Central memory CD8-positive, alpha-beta T cell (primary cell): ENCODE data around the gene RUNX1.
A peak's percentile ranks its signal among the peaks of the same experiment; 100 is the strongest.

ENCODE experiments used
- ATAC-seq: fragments of 150-1000 bp; cut with Tn5 transposase; replicated peaks from 2 replicates; pipeline ENCODE4 v1.10.0; 2022; ENCODE audit warnings: mild to moderate bottlenecking, moderate FRiP score, moderate number of reproducible peaks; ENCODE audit not compliant: poor library complexity, severe bottlenecking; ENCODE audit errors: extremely low read depth
- DNase-seq, 2 donors: peaks; one replicate each; pipeline ENCODE4 v3.0.0; 2021; ENCODE audit warnings: low spot score in 2 of 2
- H3K27ac Mint-ChIP-seq: one replicate; pipeline ENCODE4 v1.8.0; 2022; ENCODE audit warnings: low read depth, mild to moderate bottlenecking, moderate library complexity, mixed read lengths
- H3K27me3 Mint-ChIP-seq: one replicate; pipeline ENCODE4 v1.8.0; 2022; ENCODE audit warnings: mixed read lengths
- H3K36me3 Mint-ChIP-seq: one replicate; pipeline ENCODE4 v1.8.0; 2022; ENCODE audit warnings: mild to moderate bottlenecking, moderate library complexity, mixed read lengths; ENCODE audit not compliant: insufficient read depth
- H3K4me1 Mint-ChIP-seq: one replicate; pipeline ENCODE4 v1.8.0; 2022; ENCODE audit warnings: mixed read lengths
- H3K4me3 Mint-ChIP-seq: one replicate; pipeline ENCODE4 v1.8.0; 2022; ENCODE audit warnings: mild to moderate bottlenecking, moderate library complexity, mixed read lengths
- H3K9me3 Mint-ChIP-seq: one replicate; pipeline ENCODE4 v1.8.0; 2022; ENCODE audit warnings: mixed read lengths

RUNX1 gene

DNA sequence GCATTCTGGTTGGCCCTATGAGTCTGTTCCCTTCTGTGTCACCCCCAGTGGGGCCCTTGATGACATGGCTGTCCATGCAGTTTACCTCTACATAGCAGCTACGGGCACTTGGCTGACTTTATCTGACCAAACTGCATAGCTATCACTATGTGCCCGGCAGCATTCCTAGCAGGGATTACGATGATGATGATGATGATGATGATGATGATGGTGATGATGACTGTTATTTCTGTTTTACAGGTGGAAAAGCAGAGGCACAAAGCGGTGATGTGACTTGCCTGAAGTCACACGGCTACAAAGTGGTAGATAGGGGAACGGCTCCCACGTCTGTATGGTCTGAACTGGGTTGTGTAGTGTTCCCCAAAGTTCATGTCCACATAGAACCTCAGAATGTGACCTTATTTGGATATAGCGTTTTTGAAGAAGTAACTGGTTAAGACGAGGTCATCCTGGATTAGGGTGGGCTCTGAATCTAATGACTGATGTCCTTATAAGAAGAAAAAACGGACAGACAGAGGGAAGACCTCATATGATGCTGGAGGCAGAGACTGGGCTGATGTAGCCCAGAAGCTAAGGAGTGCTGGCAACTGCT lies 57.6 kb downstream of the RUNX1 start:
- Mint-ChIP-seq H3K27ac (peak overlapping the region; percentile 97), H3K4me3 (peak overlapping the region; percentile 29), H3K36me3 (peaks cover 5% of the 10 kb centered on the region), H3K27me3 (no peaks in the 10 kb centered on the region), H3K4me1 (peaks cover 11% of the 10 kb centered on the region), H3K9me3 (no peaks in the 10 kb centered on the region)
- no peak for DNase-seq
- no peak for ATAC-seq

DNA sequence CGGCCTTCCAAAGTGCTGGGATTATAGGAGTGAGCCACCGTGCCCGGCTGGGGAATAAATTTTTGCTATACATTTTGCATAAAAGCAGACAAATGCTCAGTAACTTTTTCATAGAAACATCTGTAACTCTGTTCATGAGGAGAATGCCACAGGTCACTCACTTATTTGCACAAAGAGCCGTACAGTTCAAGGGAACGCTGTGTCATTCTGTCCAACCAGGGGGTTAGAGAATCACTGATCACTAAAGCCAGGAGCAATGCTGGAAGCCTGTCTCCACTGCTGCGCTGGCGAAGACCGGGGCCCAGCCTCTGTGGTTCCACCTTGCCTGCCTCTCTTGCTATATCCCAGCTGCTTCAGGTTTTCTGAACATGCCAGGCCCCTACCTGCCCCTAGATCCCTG lies 58.3 kb downstream of the RUNX1 start:
- no peak for ATAC-seq
- Mint-ChIP-seq H3K27me3 (no peaks in the 10 kb centered on the region), H3K27ac (peak overlapping the region; percentile 97), H3K9me3 (no peaks in the 10 kb centered on the region), H3K4me1 (peaks cover 5% of the 10 kb centered on the region), H3K36me3 (peaks cover 2% of the 10 kb centered on the region), H3K4me3 (peak overlapping the region; percentile 29)
- no peak for DNase-seq

DNA sequence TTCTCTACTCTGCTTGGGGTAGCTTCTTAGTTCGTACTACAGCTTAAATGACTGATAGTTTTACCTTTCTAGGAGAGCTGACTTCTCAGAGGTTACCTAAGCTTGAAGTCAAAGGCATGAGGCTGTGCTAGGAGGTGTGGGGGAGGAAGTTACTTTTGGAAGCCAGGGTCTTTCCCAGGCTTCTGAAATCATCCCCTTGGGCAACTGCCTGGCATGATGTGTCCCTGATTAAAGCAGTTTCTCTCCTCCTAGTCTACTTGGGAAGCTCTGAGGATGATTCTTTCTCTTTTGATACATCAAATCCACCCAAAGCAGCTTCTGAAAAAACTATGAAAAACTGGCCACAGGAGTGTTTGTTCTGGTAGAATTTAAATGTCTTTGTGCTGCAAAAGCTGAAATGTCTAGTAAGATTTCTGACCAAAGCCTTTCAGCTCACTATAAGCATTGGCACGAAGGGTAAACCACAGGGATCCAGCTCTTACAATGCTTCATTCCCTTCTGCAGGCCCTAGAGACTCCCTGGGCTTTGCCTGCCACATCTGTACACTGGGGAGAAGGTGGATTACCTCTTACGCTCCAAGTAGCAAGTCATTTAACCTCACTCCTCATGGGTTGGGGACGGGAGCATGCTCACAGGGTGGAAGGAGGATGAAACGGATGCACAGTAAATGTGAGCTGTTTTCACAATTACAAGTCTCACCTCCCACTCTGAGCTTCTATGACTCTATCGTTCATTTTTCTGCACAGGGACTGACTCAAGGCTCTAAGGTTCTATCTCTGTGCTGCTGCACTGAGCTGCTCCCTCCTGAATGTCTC lies 59.6 kb downstream of the RUNX1 start:
- ATAC-seq (peak; percentile 38), DNase-seq (no peak)
- Mint-ChIP-seq H3K27me3 (no peaks in the 10 kb centered on the region), H3K4me3 (peak overlapping the region; percentile 49), H3K27ac (peak overlapping the region; percentile 97), H3K36me3 (peaks cover 4% of the 10 kb centered on the region), H3K4me1 (peaks cover 8% of the 10 kb centered on the region), H3K9me3 (no peaks in the 10 kb centered on the region)

DNA sequence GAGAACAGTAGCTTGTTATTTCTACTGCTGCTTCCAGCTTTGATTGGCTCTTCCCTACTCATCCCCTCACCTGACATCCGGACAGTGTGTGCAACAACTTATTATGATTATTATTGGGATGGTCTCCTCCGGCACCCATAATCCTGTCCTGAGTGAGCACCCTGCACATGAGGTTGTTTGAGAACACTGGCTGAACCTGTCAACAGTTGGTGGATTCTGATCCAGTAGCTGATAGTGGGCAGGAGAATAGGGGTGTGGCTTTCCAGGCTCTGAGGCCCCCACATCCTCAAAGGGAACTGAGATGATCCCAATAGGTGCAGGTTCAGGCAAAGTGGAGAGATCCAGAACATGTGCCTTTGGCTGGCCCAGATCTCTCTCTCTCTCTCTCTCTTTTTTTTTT lies 60.5 kb downstream of the RUNX1 start:
- peak overlapping the region; percentile 97 for H3K27ac Mint-ChIP-seq
- no peaks in the 10 kb centered on the region for H3K9me3 Mint-ChIP-seq
- no peak for ATAC-seq
- H3K36me3 Mint-ChIP-seq = peaks cover 6% of the 10 kb centered on the region
- no peak for DNase-seq
- peak overlapping the region; percentile 79 for H3K4me3 Mint-ChIP-seq
- H3K27me3 Mint-ChIP-seq = no peaks in the 10 kb centered on the region
- peaks cover 18% of the 10 kb centered on the region for H3K4me1 Mint-ChIP-seq

DNA sequence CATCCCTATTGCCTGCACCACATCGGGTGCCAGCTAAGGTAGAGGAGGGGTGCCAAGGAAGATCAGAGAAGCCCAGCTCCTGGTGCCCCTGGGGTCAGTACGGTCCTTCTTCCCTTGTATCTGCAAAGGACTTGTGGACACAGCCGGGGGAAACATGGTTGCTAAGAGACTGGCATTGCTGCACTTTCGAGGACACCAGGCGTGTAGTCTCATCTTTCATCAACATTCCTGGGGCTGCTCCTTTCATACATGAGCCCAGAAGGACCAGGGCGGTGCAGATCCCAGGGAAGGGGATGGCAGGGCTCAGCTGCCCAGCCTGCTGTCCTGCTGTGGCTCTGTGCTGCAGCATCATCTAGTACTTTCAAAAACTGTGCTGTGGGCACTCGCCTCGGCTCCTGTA lies 61.0 kb downstream of the RUNX1 start:
- DNase-seq = no peak
- Mint-ChIP-seq H3K4me1 (peaks cover 22% of the 10 kb centered on the region), H3K9me3 (no peaks in the 10 kb centered on the region), H3K4me3 (peak overlapping the region; percentile 79), H3K27ac (peak overlapping the region; percentile 97), H3K27me3 (no peaks in the 10 kb centered on the region), H3K36me3 (peaks cover 6% of the 10 kb centered on the region)
- ATAC-seq = no peak

DNA sequence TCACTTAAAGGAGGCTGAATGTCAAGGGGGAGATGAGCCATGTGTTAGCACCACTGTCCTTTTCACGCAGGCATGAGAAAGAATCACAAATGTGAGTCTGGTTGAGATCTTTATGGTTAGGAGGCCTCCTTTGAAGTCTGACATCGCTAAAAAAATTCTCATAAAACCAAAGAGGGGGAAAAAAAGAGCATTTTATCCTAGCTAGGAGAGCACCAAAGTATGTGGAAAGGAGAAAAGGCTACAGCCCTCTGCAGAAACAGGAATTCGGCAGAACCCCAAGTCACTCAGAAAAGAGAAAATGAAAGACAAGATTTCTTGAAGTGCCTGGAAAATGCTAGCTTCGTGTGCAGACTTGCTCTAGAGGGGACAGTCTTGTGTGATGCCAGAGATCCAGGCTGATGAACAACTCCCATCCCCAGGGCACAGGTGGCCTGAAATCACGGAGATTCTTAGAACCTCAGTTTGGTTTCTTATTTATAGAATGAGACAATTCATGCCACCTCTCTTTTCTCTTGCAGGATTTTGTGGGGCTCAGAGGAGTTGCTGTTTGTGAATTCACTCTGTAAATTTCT lies 61.5 kb downstream of the RUNX1 start:
- DNase-seq (no peak), ATAC-seq (peak; percentile 10)
- Mint-ChIP-seq H3K36me3 (peaks cover 10% of the 10 kb centered on the region), H3K27ac (peak overlapping the region; percentile 97), H3K4me1 (peaks cover 28% of the 10 kb centered on the region), H3K9me3 (no peaks in the 10 kb centered on the region), H3K4me3 (peak overlapping the region; percentile 79), H3K27me3 (no peaks in the 10 kb centered on the region)

DNA sequence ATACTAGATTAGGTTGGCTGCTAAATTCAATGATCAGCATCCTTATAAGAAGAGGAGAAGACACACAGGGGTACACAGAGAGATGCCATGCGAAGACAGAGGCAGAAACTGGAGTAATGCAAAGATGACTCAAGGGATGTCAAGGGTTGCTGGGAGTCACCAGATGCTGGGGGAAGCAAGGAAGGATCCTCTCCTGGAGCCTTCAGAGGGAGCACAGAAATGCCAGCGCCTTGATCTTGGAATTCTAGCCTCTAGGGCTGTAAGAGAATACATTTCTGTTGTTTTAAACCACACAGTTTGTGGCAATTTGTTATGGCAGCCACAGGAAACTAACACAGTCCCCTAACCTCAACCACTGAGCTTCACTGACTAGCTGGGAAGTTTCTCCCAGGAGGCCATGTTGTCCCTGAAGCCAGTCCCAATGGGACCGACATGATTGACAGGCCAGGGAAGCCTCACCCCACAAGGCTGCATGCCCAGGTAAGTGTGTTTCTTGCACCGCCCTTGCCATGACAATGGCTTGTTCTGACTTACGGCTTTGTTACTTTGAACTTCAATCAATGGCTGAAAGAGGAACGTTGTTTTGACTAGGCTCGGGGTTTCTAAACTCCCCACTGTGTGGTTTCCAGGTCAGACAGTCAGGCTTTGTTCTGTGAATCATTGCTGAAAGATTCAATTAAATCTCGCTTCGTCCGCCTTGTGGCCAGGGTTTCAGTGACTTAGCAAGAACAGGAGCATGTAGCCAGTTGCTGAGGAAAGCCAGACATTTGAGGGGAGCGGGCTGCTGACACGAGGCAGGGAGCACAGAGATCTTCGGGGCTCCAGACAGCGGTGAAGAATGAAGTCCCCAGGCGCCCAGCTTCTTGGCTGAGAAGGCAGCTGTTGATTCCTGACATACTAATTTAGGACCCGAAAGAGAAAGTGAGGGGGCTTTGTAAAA lies 62.3 kb downstream of the RUNX1 start:
- Mint-ChIP-seq H3K36me3 (peaks cover 13% of the 10 kb centered on the region), H3K4me1 (peaks cover 34% of the 10 kb centered on the region), H3K4me3 (peak overlapping the region; percentile 79), H3K27ac (peak overlapping the region; percentile 97), H3K27me3 (no peaks in the 10 kb centered on the region), H3K9me3 (no peaks in the 10 kb centered on the region)
- peak; percentile 33 to 54 for DNase-seq
- peak; percentile 70 for ATAC-seq

DNA sequence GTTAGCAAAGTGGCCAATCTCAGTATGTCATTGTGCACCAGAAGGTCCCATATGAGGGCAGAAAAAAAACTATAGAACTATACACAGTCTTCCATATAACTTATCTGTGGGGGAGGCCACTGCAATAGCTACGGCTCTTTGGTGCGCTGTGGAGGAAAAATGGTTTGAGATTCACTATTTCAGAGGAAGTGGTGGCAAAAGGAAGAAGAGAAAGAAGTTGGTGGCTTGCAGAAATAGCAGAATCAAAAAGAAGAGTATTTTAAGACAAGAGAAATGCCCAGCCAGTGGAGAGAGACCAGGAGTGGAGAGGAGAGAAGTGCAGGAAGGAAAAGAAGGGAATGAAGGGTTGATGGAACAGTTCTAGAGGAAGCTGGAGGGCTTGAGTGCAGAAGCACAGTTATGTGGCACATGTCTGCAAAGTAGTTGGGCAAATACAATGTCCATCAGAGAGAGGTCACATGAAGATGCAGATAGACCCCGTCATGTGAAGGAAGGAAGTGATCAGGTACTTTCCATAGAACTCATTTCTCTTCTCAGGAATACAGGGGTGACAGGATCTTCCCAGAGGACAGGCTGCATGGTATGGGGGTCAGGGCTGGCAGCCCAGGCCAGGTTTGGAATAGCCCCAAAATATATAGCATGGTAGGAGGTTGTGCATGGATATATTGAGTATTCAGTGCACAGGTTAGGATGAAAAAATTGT lies 64.6 kb downstream of the RUNX1 start:
- Mint-ChIP-seq H3K27me3 (no peaks in the 10 kb centered on the region), H3K36me3 (peaks cover 13% of the 10 kb centered on the region), H3K4me1 (peaks cover 41% of the 10 kb centered on the region), H3K9me3 (no peaks in the 10 kb centered on the region), H3K27ac (peak overlapping the region; percentile 86), H3K4me3 (peak overlapping the region; percentile 69)
- ATAC-seq (no peak), DNase-seq (no peak)

DNA sequence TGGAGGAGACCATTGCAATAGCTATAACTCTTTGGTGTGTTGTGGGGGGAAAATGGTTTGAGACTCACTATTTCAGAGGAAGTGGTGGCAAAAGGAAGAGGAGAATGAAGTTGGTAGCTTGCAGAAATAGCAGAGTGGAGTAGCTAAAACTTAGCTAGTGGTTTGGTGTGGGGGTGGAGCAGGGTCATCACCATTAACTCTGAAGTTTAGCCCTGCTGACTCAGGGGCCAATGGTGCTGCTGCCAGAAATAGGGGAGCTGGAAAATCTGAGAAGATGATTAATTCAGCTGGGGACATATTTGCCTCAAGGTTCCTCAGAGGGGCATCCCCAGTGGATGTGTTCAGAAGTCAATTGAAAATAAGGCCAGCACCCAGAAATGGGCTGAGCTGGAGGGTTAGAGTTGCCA lies 65.4 kb downstream of the RUNX1 start:
- H3K9me3 Mint-ChIP-seq = no peaks in the 10 kb centered on the region
- ATAC-seq (peak; percentile 50), DNase-seq (no peak)
- peaks cover 13% of the 10 kb centered on the region for H3K36me3 Mint-ChIP-seq
- H3K4me1 Mint-ChIP-seq = peaks cover 50% of the 10 kb centered on the region
- peak overlapping the region; percentile 69 for H3K4me3 Mint-ChIP-seq
- H3K27ac Mint-ChIP-seq = peak overlapping the region; percentile 86
- no peaks in the 10 kb centered on the region for H3K27me3 Mint-ChIP-seq

DNA sequence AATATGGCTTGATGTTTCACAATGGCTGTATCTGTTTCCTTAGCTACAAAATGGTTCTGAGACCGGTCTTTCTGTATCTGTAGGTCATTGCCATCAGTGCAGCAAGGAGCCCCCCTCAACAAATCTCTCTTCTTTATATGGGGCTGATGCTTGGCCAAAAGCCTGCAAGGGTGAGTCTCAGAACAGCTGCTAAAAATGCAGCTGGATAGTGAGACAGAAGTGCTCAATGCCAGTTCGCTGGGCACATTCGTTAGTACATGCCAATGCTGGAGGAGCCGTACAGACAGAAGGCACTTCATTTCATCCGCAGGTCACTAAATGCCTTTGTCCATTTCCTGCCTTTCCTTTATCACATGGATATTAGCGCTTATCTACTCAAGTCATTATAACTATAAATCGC lies 67.3 kb downstream of the RUNX1 start:
- Mint-ChIP-seq H3K4me1 (peaks cover 53% of the 10 kb centered on the region), H3K9me3 (no peaks in the 10 kb centered on the region), H3K36me3 (peaks cover 14% of the 10 kb centered on the region), H3K4me3 (no peak overlapping the region), H3K27me3 (no peaks in the 10 kb centered on the region), H3K27ac (peak overlapping the region; percentile 86)
- DNase-seq (no peak), ATAC-seq (no peak)

DNA sequence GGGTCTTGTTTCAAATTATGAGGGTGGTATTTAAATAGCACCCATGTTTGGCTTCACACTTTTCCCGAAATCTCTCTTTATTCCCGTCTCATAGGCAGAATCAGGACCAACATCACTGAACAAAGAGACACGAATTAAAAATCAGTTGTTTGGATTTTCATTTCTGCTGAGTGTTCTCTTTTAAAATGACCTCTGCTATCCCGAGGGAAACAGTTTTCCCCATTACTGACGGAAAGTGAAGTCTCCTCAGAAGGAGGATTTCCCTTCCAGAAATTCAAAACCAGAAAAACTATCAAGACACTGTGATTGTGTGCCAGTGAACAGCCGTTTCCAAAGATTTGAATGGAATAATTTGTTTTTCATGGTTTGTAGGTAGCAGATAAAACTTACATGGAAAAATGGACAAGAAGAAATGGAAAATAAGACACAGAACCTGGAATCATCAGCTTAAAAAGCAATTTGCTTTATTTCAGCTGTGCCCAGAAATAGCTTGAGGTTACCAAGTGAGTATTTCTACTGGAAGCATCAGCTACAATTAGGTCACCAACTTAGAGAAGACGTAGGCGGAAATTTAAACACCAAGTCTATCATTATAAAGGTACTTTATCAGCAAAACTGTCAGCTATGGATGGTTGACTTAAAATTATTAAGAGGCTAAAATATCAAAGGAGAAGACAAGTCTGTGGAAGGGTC lies 68.5 kb downstream of the RUNX1 start:
- H3K27ac Mint-ChIP-seq = no peak overlapping the region
- peaks cover 57% of the 10 kb centered on the region for H3K4me1 Mint-ChIP-seq
- DNase-seq (no peak), ATAC-seq (no peak)
- H3K9me3 Mint-ChIP-seq = no peaks in the 10 kb centered on the region
- H3K27me3 Mint-ChIP-seq = no peaks in the 10 kb centered on the region
- H3K4me3 Mint-ChIP-seq = no peak overlapping the region
- peaks cover 14% of the 10 kb centered on the region for H3K36me3 Mint-ChIP-seq
